Measurements from ENCODE around the gene ARFGAP2.

Gene ARFGAP2

GRCh38 chr11:47181271-47181670, 4.6 kb upstream of the ARFGAP2 start:
- TF ChIP-seq EP300 (IDR thresholded peaks at IDR 0.05; ENCODE audit: borderline replicate concordance) (no peak), NFIC (IDR thresholded peaks at IDR 0.05) (no peak), FOXM1 (IDR thresholded peaks at IDR 0.05; ENCODE audit: borderline replicate concordance, low read depth) (no peak), MAX (IDR thresholded peaks at IDR 0.05) (no peak), EGR1 (IDR thresholded peaks at IDR 0.05) (no peak), RAD21 (IDR thresholded peaks at IDR 0.05; ENCODE audit: low read depth) (no peak), USF1 (IDR thresholded peaks at IDR 0.05) (no peak), TCF12 (IDR thresholded peaks at IDR 0.05; ENCODE audit: low read depth) (no peak), REST (IDR thresholded peaks at IDR 0.05; ENCODE audit: low read depth) (no peak), CREB1 (IDR thresholded peaks at IDR 0.05; ENCODE audit: low read depth) (no peak), YY1 (IDR thresholded peaks at IDR 0.05; ENCODE audit: low read depth) (no peak), ZBTB7A (IDR thresholded peaks at IDR 0.05; ENCODE audit: low read depth) (no peak)

- TF ChIP-seq USF1 (IDR thresholded peaks at IDR 0.05) (no peak), ZBTB7A (IDR thresholded peaks at IDR 0.05; ENCODE audit: low read depth) (no peak), REST (IDR thresholded peaks at IDR 0.05; ENCODE audit: low read depth) (no peak), CREB1 (IDR thresholded peaks at IDR 0.05; ENCODE audit: low read depth) (no peak), EGR1 (IDR thresholded peaks at IDR 0.05) (no peak), TCF12 (IDR thresholded peaks at IDR 0.05; ENCODE audit: low read depth) (no peak), TAF1 (IDR thresholded peaks at IDR 0.05; ENCODE audit: low read depth) (no peak), EP300 (IDR thresholded peaks at IDR 0.05; ENCODE audit: borderline replicate concordance) (no peak), YY1 (IDR thresholded peaks at IDR 0.05; ENCODE audit: low read depth) (no peak), RAD21 (IDR thresholded peaks at IDR 0.05; ENCODE audit: low read depth) (no peak), TEAD4 (IDR thresholded peaks at IDR 0.05) (no peak), MAX (IDR thresholded peaks at IDR 0.05) (no peak), FOXM1 (IDR thresholded peaks at IDR 0.05; ENCODE audit: borderline replicate concordance, low read depth) (no peak), CEBPB (IDR thresholded peaks at IDR 0.05) (no peak)
Observed at GRCh38 chr11:47180006-47180787, 3.5 kb upstream of the ARFGAP2 start.

- peak; percentile 54 for TF ChIP-seq RAD21 (IDR thresholded peaks at IDR 0.05; ENCODE audit: low read depth)
- TF ChIP-seq TEAD4 (IDR thresholded peaks at IDR 0.05), result no peak
Observed at GRCh38 chr11:47179655-47179991, 2.9 kb upstream of the ARFGAP2 start.

GRCh38 chr11:47178737-47179654, 2.3 kb upstream of the ARFGAP2 start:
- TF ChIP-seq USF1 (IDR thresholded peaks at IDR 0.05) (no peak), EGR1 (IDR thresholded peaks at IDR 0.05) (no peak), EP300 (IDR thresholded peaks at IDR 0.05; ENCODE audit: borderline replicate concordance) (no peak), RAD21 (IDR thresholded peaks at IDR 0.05; ENCODE audit: low read depth) (no peak), TAF1 (IDR thresholded peaks at IDR 0.05; ENCODE audit: low read depth) (no peak), TEAD4 (IDR thresholded peaks at IDR 0.05) (no peak), TCF12 (IDR thresholded peaks at IDR 0.05; ENCODE audit: low read depth) (no peak)

- TF ChIP-seq TEAD4 (IDR thresholded peaks at IDR 0.05) (no peak), CEBPB (IDR thresholded peaks at IDR 0.05) (no peak), MAX (IDR thresholded peaks at IDR 0.05) (no peak), CREB1 (IDR thresholded peaks at IDR 0.05; ENCODE audit: low read depth) (no peak), FOXM1 (IDR thresholded peaks at IDR 0.05; ENCODE audit: borderline replicate concordance, low read depth) (no peak), ZBTB7A (IDR thresholded peaks at IDR 0.05; ENCODE audit: low read depth) (no peak), EGR1 (IDR thresholded peaks at IDR 0.05) (no peak), YY1 (IDR thresholded peaks at IDR 0.05; ENCODE audit: low read depth) (no peak), RAD21 (IDR thresholded peaks at IDR 0.05; ENCODE audit: low read depth) (no peak), EP300 (IDR thresholded peaks at IDR 0.05; ENCODE audit: borderline replicate concordance) (no peak), TCF12 (IDR thresholded peaks at IDR 0.05; ENCODE audit: low read depth) (no peak), TAF1 (IDR thresholded peaks at IDR 0.05; ENCODE audit: low read depth) (no peak), NFIC (IDR thresholded peaks at IDR 0.05) (no peak), REST (IDR thresholded peaks at IDR 0.05; ENCODE audit: low read depth) (no peak), USF1 (IDR thresholded peaks at IDR 0.05) (no peak)
Observed at GRCh38 chr11:47178316-47178715, 1.6 kb upstream of the ARFGAP2 start.
